Skin epidermis (tissue), 12 donors: ENCODE results near the gene DMD.

Experiments
- H3K27ac ChIP-seq, 21 experiments: fragments of 200-600 bp; sonication (generic) in 11 of 21; one replicate each; pipeline ENCODE4 v1.5.0; 2020; ENCODE audit warnings: mild to moderate bottlenecking in 3 of 21, inconsistent platforms in 2 of 21, moderate library complexity in 2 of 21
- H3K4me3 ChIP-seq, 7 experiments: fragments of 200-600 bp; sonication (generic) in 2 of 7; one replicate each; pipeline ENCODE4 v1.5.0; 2020; ENCODE audit warnings: inconsistent platforms in 2 of 7, mild to moderate bottlenecking in 2 of 7, moderate library complexity in 1 of 7

DMD gene

DNA sequence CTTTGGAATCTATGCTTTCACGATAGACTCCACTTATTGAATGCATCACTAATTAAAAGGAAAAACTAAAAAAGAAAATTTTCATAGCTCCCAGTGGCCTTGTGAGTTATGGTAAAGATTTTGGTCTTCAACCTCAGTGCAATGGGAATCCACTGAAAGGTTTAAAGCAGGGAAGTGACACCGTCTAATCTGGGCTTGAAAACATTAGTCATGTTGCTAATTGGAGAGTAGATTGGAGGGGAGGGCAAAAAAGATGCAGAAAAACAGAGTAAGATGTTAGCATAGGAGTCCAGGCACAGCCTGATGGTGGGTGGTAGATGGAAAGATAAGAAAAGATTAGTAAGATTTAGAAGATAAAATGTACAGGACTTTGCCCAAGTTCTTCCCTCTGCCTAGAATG lies 1506.4 kb downstream of the DMD start:
- no peak overlapping the region for H3K4me3 ChIP-seq
- no peak overlapping the region for H3K27ac ChIP-seq

DNA sequence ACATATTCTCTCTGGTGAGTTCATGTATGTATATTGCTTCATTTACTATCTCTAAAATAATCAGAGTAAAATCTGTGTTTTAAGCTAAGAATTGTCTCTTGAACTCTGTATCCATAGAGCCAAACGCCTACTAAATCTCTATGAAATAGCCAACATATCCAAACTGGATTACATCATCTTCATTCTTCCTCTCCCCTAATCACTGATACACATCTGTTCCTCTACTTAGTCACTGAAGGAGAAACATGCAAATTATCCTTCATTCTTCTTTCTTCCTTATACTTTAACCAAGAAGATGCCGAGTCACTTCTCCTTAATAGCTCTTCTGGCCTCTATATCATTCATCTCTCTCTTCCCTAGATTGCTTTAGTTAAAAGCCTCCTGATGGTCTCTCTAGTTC lies 1509.1 kb downstream of the DMD start:
- no peak overlapping the region for H3K4me3 ChIP-seq
- H3K27ac ChIP-seq = no peak overlapping the region

- Histone ChIP-seq H3K27ac (no peak overlapping the region), H3K4me3 (no peak overlapping the region)
Measured at GRCh38 chrX:31697294-31697916, 1513.9 kb downstream of the DMD start.

- Histone ChIP-seq H3K4me3 (no peak overlapping the region), H3K27ac (no peak overlapping the region)
Measured at GRCh38 chrX:31679861-31680260, 1531.5 kb downstream of the DMD start.

DNA sequence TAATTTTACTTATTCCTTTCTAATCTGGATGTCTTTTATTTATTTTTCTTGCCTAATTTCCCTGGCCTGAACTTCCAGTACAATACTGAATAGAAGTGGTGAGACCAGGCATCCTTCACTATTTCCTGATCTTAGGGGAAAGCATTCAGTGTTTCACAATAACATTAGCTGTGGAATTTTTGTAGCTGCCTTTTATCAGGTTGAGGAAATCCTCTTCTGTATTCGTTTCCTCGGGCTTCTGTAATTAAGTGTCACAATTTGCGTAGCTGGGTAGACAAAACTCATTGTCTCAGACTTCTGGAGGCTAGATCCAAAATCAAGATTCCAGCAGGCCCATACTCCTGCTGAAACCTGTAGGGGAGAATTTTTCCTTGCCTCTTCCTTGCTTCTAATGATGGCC lies 1541.1 kb downstream of the DMD start:
- no peak overlapping the region for H3K27ac ChIP-seq
- no peak overlapping the region for H3K4me3 ChIP-seq

DNA sequence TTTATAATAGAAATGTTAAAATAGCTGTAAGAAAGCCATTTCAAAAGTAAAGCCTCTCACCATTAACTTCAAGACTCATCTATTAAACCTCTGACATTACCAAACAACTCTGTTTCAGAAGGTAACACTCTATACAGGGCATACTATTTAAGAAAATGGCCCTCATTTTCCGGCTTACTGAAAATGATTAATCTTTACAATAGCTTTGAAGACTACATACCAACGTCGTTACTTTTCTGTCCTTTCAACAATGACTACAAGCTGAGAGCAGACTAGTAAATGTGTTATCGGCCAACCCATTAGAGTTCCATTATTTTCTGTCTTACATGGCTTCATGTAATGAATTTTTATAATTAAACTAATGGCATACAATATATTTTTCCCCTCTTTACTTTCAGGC lies 1545.9 kb downstream of the DMD start:
- Histone ChIP-seq H3K27ac (no peak overlapping the region), H3K4me3 (no peak overlapping the region)

- Histone ChIP-seq H3K27ac (no peak overlapping the region), H3K4me3 (no peak overlapping the region)
Measured at GRCh38 chrX:31663172-31663571, 1548.2 kb downstream of the DMD start.

- Histone ChIP-seq H3K4me3 (no peak overlapping the region), H3K27ac (no peak overlapping the region)
Measured at GRCh38 chrX:31661280-31661810, 1550.0 kb downstream of the DMD start.

- H3K27ac ChIP-seq = no peak overlapping the region
- no peak overlapping the region for H3K4me3 ChIP-seq
Measured at GRCh38 chrX:31658360-31658759, 1553.0 kb downstream of the DMD start.

DNA sequence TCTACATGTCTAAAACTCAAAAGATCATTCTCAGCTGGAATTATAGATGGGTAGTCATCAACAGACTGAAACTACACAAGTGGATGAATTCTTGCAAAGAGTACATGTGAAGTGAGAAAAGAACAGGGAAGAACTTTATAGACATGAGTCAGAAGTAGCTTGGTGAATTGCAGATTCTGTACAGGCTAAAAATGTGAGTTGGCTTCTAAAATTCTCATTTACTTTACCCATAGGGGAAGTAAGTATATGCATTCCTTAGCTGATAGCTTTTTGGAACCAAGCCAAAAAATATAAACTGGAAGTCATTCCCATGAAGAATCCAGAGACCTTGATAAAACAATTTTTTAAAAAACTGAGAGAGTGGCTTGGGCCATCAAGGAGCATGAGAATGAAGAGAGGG lies 1555.3 kb downstream of the DMD start:
- no peak overlapping the region for H3K4me3 ChIP-seq
- H3K27ac ChIP-seq = no peak overlapping the region

DNA sequence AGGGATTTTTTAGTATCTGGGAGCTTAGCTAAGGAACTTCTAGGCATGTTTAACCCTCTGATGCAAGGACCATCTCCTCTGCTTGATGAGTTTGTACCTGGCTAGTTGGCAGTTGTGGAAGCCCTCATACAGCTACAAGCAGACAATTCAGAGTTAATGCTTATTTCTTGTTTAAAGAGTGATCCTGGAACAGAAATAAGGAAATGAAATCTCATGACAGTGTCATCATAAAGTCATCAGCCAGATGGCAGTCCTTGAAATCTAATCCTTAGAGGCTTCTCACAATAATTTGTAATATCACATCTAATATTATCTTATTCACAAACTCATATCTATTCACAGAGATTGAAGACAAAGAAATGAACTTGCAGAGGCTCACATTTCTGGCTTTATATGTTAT lies 1557.9 kb downstream of the DMD start:
- no peak overlapping the region for H3K4me3 ChIP-seq
- no peak overlapping the region for H3K27ac ChIP-seq

GRCh38 chrX:31652650-31653049 lies 1558.7 kb downstream of the DMD start:
- no peak overlapping the region for H3K4me3 ChIP-seq
- no peak overlapping the region for H3K27ac ChIP-seq

DNA sequence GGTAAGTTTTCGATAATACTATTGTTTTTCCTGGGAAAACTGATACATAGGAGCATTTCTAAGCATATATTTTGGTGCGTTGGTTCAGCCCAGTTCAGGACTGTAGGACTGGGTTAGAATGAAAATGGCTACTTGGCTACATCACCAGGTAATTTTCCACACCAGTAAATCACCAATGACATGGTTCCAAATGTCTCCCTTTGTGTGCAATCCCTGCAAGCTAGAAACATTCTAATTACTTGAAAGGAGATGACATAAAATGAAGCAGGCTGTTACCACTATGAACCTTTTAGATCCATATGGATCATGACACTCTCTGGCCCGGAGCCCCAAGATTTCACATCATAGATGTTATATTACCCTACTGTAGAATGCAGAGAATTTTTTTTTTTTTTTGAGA lies 1562.1 kb downstream of the DMD start:
- H3K4me3 ChIP-seq = no peak overlapping the region

DNA sequence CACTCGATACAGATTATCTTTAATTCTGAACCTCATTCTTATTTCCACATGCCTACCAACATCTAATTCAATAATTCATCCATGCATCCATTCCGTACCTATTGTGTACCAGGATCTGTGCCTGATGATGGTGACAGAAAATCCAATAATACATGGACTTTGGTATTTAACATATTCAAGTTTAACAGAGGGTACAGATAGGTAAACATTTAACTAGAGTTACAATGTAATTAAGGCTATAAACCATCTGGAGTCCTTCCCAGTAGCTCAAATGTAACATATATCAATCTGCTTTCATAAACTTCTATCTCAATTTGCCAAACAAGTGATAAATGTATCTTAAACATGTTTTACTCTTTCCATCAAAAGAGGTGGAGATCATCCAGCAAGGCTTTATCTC lies 1578.0 kb downstream of the DMD start:
- Histone ChIP-seq H3K27ac (no peak overlapping the region), H3K4me3 (no peak overlapping the region)

More for the DNA sequence above, 1562.1 kb downstream of the DMD start:
- no peak overlapping the region for H3K27ac ChIP-seq

- Histone ChIP-seq H3K27ac (no peak overlapping the region), H3K4me3 (no peak overlapping the region)
Measured at GRCh38 chrX:31629195-31629594, 1582.2 kb downstream of the DMD start.

GRCh38 chrX:31609130-31609529 lies 1602.2 kb downstream of the DMD start:
- H3K4me3 ChIP-seq = no peak overlapping the region

DNA sequence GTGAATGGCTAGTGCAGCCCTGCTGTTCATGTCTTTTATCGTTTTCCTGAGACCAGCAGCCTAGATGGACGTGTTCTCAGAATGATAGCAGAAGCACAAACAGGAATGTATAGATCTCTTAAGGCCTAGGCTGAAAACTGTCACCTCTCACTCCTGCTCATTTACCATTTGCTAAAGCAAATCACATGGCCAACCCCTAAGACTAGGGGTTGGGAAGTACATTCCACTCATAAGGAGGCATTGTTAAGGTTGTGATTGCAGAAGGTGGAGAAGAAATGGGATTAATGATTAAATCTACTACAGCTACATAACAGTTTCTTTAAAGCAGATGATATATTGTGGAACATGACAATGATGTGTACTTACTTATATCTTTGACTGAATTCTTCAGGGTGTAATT lies 1602.7 kb downstream of the DMD start:
- Histone ChIP-seq H3K27ac (no peak overlapping the region), H3K4me3 (no peak overlapping the region)

More at GRCh38 chrX:31609130-31609529, 1602.2 kb downstream of the DMD start:
- no peak overlapping the region for H3K27ac ChIP-seq

DNA sequence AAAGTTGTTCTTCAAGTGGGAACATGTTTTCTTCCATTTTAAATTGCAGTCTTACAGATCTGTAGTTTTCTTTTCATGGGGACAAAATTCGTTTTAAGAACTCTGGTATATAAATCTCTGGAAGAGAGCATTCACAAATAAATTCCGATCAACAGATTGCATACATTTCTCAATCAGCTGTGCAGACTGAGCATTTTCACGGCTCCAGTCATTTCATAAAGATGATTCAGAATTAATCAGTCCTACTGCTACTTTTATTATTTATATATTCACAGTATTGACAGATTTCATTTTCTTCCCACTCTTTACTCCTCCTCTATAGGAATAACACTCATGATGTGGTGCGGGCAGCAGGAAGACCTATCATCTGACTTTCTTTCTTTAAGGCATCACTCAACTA lies 1604.6 kb downstream of the DMD start:
- Histone ChIP-seq H3K27ac (no peak overlapping the region), H3K4me3 (no peak overlapping the region)

DNA sequence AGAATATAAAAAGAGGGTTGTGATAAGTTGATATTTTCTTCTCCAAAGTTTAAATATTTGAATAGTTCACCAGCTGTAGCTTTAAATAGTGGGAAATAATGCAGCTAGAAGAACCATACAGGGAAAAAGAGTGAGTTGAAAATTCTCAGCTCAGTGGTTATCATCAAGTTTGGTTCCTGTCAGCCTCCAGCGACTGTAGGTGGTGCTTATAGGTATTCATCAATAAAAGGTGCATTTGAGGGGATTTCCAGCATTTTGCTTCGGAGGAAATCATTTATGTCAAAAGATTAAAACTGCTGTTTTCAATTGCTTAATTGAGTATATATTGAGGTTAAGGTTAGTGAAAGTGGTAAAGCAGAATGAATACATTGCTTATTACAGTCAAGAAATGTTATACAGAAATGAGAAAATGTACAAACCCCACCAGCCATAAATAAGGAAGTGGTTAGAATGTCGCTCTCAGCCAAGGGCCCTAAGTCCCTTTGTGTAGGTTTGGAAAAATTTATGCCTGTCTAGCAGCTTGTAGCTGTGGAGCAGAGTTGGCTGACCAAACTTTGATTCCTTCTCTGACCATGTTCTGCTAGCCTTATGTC lies 1606.6 kb downstream of the DMD start:
- Histone ChIP-seq H3K4me3 (no peak overlapping the region), H3K27ac (no peak overlapping the region)

- Histone ChIP-seq H3K4me3 (no peak overlapping the region), H3K27ac (no peak overlapping the region)
Measured at GRCh38 chrX:31603411-31604120, 1607.8 kb downstream of the DMD start.

- Histone ChIP-seq H3K4me3 (no peak overlapping the region), H3K27ac (no peak overlapping the region)
Measured at GRCh38 chrX:31600823-31601222, 1610.5 kb downstream of the DMD start.
